ENCODE results near the gene CDHR2. TPM values are rescaled to one million over a fixed set of nuclear protein-coding genes. Genes with fewer than 3 reads are reported as not detected.

The CDHR2 gene
- total and polyA plus RNA-seq, 2 experiments from 2014 or later: 0.59 to 0.60 TPM

DNA sequence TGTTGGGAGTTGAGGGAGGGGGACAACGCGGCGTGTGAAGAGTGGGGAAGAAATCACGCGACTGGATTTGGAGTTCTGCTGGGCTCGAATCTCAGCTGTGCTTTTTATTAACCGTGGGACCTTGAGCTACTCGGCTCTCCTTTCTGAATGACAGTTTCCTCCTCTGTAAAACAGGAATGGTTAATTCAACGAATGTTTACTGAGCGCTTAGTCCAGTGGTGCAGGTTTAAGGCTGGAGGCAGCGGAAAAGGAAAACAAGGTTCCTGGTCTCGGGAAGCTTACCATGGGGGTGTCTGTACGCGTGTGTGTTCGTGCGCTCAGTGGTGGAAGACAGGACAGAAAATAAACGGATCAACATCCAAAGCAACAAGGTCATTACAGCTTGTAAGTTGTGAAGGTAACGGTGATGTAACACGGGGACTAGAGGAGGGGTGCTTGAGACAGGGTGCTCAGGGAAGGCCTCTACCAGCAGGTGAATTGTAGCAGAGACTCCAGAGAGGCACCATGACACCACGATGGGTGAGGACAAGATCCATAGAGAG, 81.6 kb downstream of the CDHR2 start:
- no peak for DNase-seq (ENCODE audit: low read depth in 1 of 2, low spot score in 1 of 2)
- H3K4me3 ChIP-seq: peak overlapping the region; percentile 56
- TF ChIP-seq CTCF (IDR thresholded peaks at IDR 0.05; ENCODE audit: low read depth, low read length): no peak
- no peaks in the 10 kb centered on the region for H3K9me3 ChIP-seq (ENCODE audit: low read depth)
- no peak overlapping the region for H3K27ac ChIP-seq
- no peaks in the 10 kb centered on the region for H3K4me1 ChIP-seq (ENCODE audit: low read depth)
- H3K27me3 ChIP-seq: peaks cover 52% of the 10 kb centered on the region
- H3K36me3 ChIP-seq: no peaks in the 10 kb centered on the region

GRCh38 chr5:176631383-176632200, 82.5 kb downstream of the CDHR2 start:
- H3K4me3 ChIP-seq: no peak overlapping the region

GRCh38 chr5:176632745-176633144, 83.6 kb downstream of the CDHR2 start:
- Histone ChIP-seq H3K4me1 (ENCODE audit: low read depth) (no peaks in the 10 kb centered on the region), H3K27me3 (peaks cover 48% of the 10 kb centered on the region), H3K36me3 (no peaks in the 10 kb centered on the region), H3K27ac (no peak overlapping the region), H3K9me3 (ENCODE audit: low read depth) (no peaks in the 10 kb centered on the region), H3K4me3 (no peak overlapping the region)
- TF ChIP-seq CTCF (IDR thresholded peaks at IDR 0.05; ENCODE audit: low read depth, low read length): no peak
- DNase-seq (ENCODE audit: low read depth in 1 of 2, low spot score in 1 of 2): no peak

More at GRCh38 chr5:176631383-176632200, 82.5 kb downstream of the CDHR2 start:
- Histone ChIP-seq H3K27me3 (peaks cover 52% of the 10 kb centered on the region), H3K36me3 (no peaks in the 10 kb centered on the region), H3K4me1 (ENCODE audit: low read depth) (no peaks in the 10 kb centered on the region), H3K9me3 (ENCODE audit: low read depth) (no peaks in the 10 kb centered on the region), H3K27ac (no peak overlapping the region)
- no peak for DNase-seq (ENCODE audit: low read depth in 1 of 2, low spot score in 1 of 2)
- TF ChIP-seq CTCF (IDR thresholded peaks at IDR 0.05; ENCODE audit: low read depth, low read length): no peak

DNA sequence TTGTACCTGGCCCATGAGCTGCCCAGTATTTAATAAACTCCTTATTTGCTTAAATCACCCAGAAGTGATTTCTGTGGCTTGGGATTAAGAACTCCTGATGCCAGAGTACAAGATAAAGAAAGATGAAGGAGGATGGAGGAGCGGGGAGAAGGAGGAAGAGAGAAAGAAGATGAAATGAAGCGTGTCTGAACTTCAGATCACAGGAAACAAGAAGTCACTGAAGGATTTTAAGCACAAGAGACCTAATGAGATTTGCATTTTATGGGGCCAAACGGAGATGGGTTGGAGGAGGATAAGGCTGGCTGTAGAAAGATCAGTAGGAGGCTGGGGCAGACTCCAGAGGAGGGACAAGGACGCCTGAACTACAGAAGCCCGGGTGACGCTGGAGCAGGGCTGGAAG, 84.5 kb downstream of the CDHR2 start:
- H3K4me3 ChIP-seq: no peak overlapping the region
- no peak for DNase-seq (ENCODE audit: low read depth in 1 of 2, low spot score in 1 of 2)
- no peaks in the 10 kb centered on the region for H3K36me3 ChIP-seq
- TF ChIP-seq CTCF (IDR thresholded peaks at IDR 0.05; ENCODE audit: low read depth, low read length): no peak
- H3K4me1 ChIP-seq (ENCODE audit: low read depth): no peaks in the 10 kb centered on the region
- H3K9me3 ChIP-seq (ENCODE audit: low read depth): no peaks in the 10 kb centered on the region
- peaks cover 39% of the 10 kb centered on the region for H3K27me3 ChIP-seq
- H3K27ac ChIP-seq: no peak overlapping the region

DNA sequence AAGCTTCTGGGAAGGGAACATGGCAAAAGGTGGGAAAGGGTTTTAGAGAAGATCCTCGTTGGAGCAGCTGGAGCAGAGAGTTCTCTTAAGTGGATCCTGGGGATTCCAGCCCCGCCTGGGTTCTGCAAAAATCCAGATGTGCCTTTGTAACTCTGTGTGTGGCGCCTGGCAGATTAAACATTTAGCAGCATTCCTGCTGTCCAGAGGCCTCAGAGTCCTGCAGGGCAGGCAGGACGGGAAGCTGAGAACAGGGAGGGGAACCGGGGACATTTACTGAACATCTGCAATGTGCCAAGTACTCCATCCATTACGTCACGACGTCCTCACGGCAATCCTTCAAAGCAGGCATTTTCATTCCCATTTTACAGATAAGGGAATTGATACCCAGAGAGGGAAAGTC, 87.3 kb downstream of the CDHR2 start:
- DNase-seq (ENCODE audit: low read depth in 1 of 2, low spot score in 1 of 2): peak in 1 of 2 donors; percentile 43
- Histone ChIP-seq H3K4me1 (ENCODE audit: low read depth) (no peaks in the 10 kb centered on the region), H3K9me3 (ENCODE audit: low read depth) (no peaks in the 10 kb centered on the region), H3K27me3 (peaks cover 11% of the 10 kb centered on the region), H3K27ac (no peak overlapping the region), H3K4me3 (no peak overlapping the region), H3K36me3 (no peaks in the 10 kb centered on the region)
- no peak for TF ChIP-seq CTCF (IDR thresholded peaks at IDR 0.05; ENCODE audit: low read depth, low read length)
